Measurements from ENCODE around the gene FXYD2. TPM values are rescaled to one million over a fixed set of nuclear protein-coding genes. Genes with fewer than 3 reads are reported as not detected.
A peak's percentile ranks its signal among the peaks of the same experiment; 100 is the strongest.

The FXYD2 gene
- total RNA-seq, 2 donors from 2014 or later: 3.6 to 4.5 TPM

DNA sequence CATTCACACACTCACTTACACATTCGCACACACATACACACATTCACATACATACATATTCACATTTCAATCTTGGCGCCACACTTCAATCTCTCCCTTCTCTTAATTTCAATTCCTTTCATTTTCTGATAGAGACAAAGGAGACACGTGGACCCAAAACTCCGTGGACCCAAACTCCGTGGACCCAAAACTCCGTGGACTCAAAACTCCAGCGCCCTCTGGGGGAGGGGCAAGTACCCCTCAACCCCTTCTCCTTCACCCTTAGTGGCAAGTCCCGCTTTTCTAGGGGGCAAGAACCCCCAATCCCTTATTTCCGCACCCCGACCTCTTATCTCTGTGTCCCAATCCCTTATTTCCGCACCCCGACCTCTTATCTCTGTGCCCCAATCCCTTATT is 14.5 kb downstream of the FXYD2 start:
- intact Hi-C loops (cut with DNase I): loop anchor here in 1 of 2 donors (10.0 kb wide), 1 partner anchor 385 kb away; no protein-coding TSS in a partner anchor
- peak; percentile 58 for DNase-seq (ENCODE audit: low spot score)

DNA sequence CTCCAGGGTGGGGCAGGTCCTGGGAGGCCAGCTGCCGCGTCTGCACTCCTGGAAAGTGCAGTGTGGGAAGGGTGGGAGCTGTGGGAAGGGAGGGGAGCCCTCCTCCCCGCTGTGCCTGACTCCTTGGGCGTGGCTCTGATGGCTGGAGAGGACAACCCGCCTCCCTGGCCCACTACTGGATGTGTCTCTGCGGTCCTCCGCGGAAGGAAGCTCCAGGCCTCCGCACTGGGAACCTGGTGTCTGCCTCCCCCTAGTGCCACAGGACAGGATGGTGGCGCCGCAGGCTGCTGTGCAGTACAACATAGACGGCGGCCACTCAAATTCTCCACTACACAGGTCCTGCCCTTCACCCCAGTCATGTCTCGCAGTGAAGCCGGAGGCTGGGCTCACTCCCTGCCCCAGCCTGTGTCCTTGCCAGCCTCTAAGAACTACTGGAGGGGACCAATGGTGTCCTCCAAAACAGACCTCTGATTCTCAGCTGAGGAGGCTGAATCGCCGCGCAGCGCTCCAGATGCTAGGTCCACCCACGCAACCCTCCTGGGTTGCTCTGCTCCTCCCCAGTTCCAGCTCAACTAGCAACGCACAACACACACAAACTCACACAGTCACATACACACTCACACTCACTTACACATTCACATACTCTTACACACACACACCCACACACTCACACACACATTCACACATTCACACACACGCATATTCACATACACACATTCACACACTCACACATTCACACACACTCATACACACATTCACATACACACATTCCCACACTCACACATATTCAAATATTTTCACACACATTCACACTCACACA is 15.1 kb downstream of the FXYD2 start:
- DNase-seq (ENCODE audit: low spot score): peak; percentile 92
- intact Hi-C loops (cut with DNase I): loop anchor here (10.0 kb wide), 2 partner anchors 365 to 385 kb away; no protein-coding TSS in a partner anchor

- intact Hi-C loops (cut with DNase I): loop anchor here in 1 of 2 donors (10.0 kb wide), 1 partner anchor 364 kb away; no protein-coding TSS in a partner anchor
- DNase-seq (ENCODE audit: low spot score): peak; percentile 84
Measured at GRCh38 chr11:117808784-117809183, 15.8 kb downstream of the FXYD2 start.

DNA sequence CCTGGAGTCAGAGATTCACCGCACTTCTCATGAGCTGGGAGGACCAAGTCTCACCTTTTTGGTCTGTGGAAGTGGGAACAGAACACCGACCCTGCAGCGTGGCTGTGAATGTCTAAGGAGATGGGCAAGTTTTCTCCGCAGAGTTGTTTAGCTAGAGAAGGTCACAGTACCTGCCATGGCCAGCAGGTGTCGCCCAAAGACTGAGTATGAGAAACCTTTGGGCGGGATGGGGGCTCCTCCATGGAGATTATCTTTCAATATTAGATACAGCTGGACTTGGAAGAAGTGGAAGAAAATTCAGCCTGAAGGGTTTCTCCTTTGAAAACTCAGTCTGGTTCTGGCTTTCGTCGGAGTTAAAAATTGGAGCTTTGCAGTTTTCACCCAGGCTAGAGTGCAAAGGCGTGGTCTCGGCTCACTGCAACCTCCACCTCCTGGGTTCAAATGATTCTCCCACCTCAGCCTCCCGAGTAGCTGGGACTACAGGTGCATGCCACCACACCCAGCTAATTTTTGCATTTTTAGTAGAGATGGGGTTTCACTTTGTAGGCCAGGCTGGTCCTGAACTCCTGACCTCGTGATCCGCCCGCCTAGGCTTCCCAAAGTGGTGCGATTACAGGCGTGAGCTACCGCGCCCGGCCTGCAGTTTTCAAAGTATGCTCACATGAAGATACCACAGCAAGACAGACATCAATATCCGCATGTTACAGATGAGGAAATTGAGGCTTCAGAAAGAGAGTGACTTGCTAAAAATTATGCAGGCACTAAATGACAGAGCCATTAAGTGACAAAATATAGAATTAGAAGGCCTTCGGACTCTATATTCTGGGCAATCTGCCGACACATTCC is 16.8 kb downstream of the FXYD2 start:
- DNase-seq (ENCODE audit: low spot score): peak; percentile 95
- intact Hi-C loops (cut with DNase I): loop anchor here in 1 of 2 donors (10.0 kb wide), 1 partner anchor 363 kb away; no protein-coding TSS in a partner anchor

DNA sequence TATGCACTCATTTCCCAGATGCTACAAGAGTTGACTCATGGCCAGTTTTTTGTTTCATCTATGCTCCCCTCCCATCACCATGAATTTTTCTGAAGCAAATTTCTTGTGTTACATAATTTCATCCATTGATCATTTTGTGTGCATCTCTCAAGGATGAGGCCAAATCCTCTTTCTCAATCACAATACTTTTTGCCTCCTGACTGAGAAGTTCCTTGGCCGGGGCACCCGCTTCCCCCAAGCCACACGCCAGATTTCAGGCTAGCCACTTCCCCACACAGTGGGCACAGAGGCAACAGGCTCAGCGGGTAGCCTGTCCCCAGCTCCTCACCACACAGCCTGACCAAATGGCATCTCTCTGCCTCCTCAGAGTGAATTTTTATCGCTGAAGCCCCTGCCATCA is 17.7 kb downstream of the FXYD2 start:
- intact Hi-C loops (cut with DNase I): loop anchor here in 1 of 2 donors (10.0 kb wide), 1 partner anchor 362 kb away; no protein-coding TSS in a partner anchor
- DNase-seq (ENCODE audit: low spot score): peak; percentile 76

DNA sequence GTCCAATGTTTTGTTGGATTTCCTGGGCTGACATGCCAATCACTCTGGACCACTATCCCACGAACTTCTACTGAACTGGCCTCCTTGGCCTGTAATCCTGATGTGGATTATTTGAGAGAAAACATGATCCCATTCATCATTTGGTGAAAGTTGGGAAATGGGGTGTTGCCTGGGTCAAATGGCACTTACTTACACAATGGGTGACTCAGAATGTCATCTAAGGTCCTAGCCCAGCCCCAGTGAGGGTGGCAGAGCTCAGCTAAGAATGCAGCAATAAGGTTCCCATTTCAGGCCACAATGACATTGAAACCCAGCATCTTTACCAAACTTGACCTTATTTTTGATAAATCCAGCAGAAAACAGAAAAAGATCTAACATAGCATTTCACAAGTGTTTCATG is 19.5 kb downstream of the FXYD2 start:
- intact Hi-C loops (cut with DNase I): loop anchor here in 1 of 2 donors (10.0 kb wide), 1 partner anchor 360 kb away; no protein-coding TSS in a partner anchor
- DNase-seq (ENCODE audit: low spot score): peak; percentile 16

DNA sequence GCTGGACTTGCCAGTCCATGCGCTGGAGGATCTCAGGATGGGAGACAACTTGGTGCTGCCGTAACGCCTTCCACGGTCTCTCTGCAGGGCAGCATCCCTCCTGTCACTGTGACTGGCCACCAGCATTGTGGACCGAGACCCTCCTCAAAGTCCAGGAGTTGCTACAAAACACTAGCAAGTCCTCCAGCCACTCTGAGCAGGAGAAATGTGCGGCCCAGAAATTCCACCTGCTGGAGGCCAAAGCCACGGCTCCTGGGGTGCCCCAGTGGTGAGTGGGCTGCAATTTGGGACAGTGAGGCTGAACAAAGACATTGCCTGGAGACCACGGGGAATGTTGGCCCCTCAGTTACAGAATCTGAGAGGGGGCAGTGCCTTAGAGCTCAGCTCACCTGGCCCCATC is 20.6 kb downstream of the FXYD2 start:
- intact Hi-C loops (cut with DNase I): loop anchor here (5.0 to 10.0 kb wide), 2 partner anchors 253 to 359 kb away; no protein-coding TSS in a partner anchor
- peak; percentile 68 for DNase-seq (ENCODE audit: low spot score)

DNA sequence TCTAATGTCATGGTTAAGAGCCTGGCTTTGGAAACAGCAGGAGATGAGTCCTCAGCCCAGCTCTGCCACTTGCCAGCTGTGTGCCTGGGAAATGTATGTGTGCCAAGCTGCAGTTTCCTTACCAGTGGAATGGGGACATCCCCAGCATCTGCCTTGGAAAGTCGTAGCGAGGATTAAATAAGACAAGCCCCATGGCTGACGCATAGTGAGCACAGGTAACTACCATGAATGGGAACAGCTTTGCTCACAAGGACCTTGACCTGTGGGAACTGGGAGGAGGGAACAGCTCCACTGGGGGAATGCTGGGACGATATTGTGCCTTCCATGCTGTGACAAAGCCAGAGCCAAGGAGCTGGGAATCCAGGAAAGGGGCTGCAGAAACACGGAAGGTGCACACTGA is 24.9 kb downstream of the FXYD2 start:
- no peak for DNase-seq (ENCODE audit: low spot score)
- intact Hi-C loops (cut with DNase I): loop anchor here (5.0 to 10.0 kb wide), 2 partner anchors 258 to 355 kb away; no protein-coding TSS in a partner anchor

- intact Hi-C loops (cut with DNase I): no loop called here
- DNase-seq (ENCODE audit: low spot score): no peak
Measured at GRCh38 chr11:117796872-117797529, 27.5 kb downstream of the FXYD2 start, which contains the start of gene DSCAML1. Gene DSCAML1, minus strand, starts transcription at chr11:117797216. Its CDS starts 137 bp downstream, at chr11:117797079.

- intact Hi-C loops (cut with DNase I): no loop called here
- DNase-seq (ENCODE audit: low spot score): no peak
Measured at GRCh38 chr11:117796456-117796871, 28.1 kb downstream of the FXYD2 start.

DNA sequence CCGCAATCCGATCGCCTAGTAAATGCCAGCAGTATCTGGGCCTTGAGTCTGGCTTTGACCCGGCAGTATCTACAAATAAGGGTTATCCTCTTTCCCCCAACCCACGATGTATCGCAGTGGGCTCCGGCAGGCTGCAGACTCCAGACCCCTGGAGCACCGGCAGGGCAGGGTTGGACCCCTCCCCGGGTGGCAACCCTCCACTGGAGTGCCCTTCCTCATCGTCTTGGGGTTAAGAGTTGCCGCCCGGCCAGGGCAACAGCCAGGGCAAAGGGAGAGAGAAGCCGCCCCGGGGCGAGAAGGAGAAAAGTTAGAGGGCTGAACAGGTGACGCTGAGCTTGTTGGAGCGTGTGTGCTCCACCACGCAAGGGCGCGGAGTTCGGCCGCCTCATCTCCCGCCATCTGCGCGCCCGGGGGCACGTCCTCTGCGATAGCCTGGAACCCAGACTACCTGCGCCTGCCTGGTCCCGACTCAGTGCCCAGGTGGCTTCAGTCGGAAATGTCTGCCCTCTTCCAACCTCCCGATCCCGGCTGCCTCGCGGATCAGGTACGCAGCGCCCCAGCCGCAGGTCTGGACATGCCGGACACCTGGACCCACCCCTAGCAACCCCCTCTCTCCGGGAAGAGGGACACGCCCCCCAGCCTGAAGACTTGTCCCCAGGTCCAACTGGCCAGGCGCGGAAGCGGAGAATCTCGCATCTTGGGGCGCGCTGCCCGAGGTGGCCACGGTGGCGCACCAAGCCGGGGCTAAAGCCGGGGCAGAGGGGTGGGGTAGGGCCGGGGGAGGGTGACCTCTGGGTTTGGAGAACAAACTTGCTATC is 28.7 kb downstream of the FXYD2 start:
- intact Hi-C loops (cut with DNase I): no loop called here
- DNase-seq (ENCODE audit: low spot score): no peak

- intact Hi-C loops (cut with DNase I): no loop called here
- no peak for DNase-seq (ENCODE audit: low spot score)
Measured at GRCh38 chr11:117794772-117795629, 29.5 kb downstream of the FXYD2 start.

DNA sequence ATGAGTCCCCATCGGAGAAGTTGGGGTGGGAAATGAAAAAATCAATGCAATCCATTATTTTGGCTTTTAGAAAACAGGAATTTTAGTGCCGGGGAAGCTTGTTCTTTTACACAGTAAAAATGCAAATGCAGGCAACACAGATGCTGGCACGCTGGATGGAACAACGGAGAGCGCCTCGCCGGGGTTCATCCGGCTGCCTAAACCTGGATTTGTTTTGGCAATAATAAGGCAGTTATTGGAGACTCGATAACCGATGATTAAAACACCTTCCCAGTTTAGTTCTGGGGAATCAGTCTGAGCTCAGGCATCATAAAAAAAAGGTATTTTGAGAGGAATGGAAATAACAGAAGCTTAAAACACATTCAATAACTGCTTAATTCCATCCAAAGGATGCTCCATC is 30.4 kb downstream of the FXYD2 start:
- intact Hi-C loops (cut with DNase I): no loop called here
- no peak for DNase-seq (ENCODE audit: low spot score)

DNA sequence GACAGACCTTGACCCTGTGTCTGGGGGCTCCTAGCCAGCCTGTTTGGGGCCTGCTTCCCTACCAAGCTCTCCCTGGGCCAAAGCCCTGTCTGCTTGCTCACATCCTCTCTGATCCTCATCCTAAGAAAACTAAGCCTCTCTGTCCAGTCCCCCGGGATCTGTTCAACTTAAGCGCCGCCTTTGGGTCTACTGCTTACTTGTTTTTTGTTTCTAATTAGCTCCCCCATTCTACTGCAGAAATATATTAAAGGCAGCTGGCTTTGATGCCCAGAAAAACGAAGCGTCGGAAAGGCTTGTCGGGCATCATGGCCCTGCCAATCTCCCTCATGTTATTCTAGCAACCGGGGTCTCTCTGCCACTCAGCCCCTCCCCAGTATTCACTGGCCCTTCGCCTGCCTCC is 31.0 kb downstream of the FXYD2 start:
- DNase-seq (ENCODE audit: low spot score): no peak
- intact Hi-C loops (cut with DNase I): no loop called here

- DNase-seq (ENCODE audit: low spot score): no peak
- intact Hi-C loops (cut with DNase I): no loop called here
Measured at GRCh38 chr11:117792992-117793391, 31.6 kb downstream of the FXYD2 start.

- intact Hi-C loops (cut with DNase I): no loop called here
Measured at GRCh38 chr11:117792241-117792640, 32.3 kb downstream of the FXYD2 start.

GRCh38 chr11:117790279-117790678 is 34.3 kb downstream of the FXYD2 start:
- no peak for DNase-seq (ENCODE audit: low spot score)
- intact Hi-C loops (cut with DNase I): no loop called here

More at GRCh38 chr11:117792241-117792640, 32.3 kb downstream of the FXYD2 start:
- DNase-seq (ENCODE audit: low spot score): no peak

Data from posterior vena cava (tissue), 2 donors.